ENCODE results near the gene SUPT7L.
"Not testable (repeated sequence)": the region's sequence is repeated elsewhere in the genome, so short reads cannot be mapped to it uniquely, and the experiment has no call there.

SUPT7L gene

DNA sequence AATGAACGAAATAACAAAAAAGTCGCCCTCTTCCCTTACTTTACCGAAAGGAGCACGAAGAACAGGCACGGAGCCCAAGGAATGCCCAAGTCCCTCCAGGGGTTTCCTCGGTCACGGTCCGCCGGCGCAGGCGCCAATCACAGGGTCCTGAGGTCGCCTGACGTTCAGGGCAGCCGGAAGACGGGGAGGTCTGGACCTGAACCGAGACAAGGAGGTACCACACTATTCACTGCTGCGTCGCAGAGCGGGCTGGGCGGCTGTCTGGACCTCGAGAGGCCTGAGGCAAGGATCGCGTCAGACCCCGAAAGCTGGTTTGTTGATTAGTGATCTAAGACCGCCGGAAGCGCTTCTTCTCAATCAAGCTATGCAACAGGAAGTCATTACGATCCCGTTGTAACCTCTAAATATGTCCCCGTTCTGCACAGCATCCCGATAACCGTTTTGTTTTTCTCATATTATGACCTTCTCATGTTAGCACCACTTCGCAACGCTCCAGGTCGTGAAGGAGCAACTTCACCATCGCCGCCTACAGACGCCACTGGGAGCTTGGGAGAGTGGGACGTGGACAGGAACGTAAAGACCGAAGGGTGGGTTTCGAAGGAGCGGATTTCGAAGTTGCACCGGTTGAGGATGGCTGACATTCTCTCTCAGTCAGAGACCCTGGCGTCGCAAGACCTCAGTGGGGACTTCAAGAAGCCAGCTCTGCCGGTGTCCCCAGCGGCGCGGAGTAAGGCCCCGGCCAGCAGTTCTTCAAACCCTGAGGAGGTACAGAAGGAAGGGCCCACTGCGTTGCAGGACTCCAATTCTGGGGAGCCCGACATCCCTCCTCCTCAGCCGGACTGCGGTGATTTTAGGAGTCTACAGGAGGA lies at the start of gene SUPT7L, which contains the start of gene SLC4A1AP:
Gene SUPT7L (minus strand): TSS at position 330 of the 869 bp plus-strand sequence. CDS start 1,422 bp downstream, outside the sequence.
Gene SLC4A1AP (plus strand): TSS at position 605 of the 869 bp plus-strand sequence. CDS start 26 bp downstream, at position 631.
- peak; percentile 62 for DNase-seq

DNA sequence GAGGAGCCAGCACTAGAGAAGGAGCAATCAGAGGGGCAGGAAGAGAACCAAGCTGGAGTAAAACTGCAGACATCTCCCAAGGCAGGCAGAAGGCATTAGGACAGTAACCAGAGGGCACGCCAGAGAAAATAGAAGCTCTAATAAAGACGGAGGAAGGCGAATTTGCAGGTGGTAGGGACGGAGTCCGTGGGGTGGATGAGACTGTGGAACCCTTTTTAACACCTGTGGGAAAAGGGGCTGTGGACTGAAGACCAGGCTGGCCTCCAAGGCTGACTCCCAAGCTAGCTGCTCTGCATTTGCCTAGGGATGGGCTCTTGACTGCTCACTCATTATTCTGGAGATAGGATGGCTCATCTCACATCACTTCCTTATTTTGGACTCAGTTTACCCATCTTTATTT lies 49.8 kb upstream of the SUPT7L start:
- DNase-seq = no peak

DNA sequence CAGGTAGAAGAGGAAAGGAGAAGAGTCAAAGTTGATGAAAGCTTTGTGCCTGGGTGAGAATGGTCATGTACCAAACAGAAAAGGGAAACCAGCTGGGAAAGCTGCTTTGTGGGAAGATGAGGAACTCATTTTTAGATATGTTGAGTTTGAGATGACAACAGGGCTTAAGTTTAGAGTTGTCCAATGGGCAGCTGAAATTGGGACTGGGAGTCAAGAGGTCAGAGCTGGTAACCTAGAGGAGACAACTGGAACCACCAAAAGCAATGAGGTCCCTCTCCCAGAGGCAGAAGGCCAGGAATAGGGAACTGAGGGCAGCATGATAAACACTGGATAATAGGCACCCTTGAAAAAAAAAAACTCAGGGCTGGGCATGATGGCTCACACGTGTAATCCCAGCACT lies 49.1 kb upstream of the SUPT7L start:
- no peak for DNase-seq

- no peak for DNase-seq
Observed at GRCh38 chr2:27711804-27712203, 48.4 kb upstream of the SUPT7L start.

DNA sequence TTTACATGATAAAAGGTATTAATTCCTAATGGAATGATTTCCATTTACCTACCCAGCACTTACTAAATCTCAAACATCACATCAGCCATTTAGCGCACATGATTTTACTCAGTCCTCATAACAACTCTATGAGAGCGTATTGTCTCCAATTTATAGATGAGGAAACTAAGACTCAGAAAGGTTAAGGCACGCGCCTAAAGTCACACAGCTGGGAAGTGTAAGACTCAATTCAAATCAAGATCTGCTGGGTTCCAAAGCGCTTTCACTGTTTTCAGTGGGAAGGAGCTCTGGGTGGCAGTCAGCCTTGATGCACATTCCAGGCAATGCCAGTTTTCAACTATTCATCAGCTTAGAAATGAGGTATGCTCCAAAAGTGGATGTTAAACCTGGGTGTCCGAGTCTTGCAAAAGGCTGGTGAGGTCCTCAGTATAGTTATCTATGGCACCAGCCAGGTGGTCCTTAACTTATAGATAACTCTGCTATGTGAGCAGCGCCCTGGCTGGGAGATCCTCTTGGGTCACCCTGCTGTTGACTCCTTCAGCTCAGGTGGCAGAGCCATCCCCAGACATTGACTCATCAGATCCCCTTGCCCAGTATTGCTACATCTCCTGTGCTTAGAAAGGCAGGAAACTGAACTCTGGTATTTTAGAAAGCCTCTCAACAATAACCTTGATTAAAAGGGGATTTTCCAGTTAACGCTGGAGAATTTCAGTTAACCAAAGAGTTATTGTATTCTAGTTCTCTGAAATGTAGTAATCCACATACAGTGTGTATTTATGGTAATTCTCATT lies 47.4 kb upstream of the SUPT7L start:
- no peak for DNase-seq

GRCh38 chr2:27709960-27710575 lies 46.7 kb upstream of the SUPT7L start:
- DNase-seq = no peak

DNA sequence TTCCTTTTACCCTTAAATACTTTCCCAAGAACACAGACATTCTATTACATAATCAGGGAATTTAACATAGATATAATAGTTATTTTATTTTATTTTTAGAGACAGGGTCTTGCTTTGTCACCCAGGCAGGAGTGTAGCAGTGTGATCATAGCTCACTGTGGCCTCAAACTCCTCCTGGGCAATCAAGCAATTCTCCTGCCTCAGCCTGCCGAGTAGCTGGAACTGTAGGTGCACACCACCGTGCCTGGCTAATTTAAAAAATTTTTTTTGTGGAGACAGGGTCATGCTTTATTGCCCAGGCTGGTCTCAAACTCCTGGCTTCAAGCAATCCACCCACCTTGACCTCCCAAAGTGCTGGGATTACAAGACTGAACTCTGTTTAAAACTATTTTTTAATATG lies 45.9 kb upstream of the SUPT7L start:
- no peak for DNase-seq

DNA sequence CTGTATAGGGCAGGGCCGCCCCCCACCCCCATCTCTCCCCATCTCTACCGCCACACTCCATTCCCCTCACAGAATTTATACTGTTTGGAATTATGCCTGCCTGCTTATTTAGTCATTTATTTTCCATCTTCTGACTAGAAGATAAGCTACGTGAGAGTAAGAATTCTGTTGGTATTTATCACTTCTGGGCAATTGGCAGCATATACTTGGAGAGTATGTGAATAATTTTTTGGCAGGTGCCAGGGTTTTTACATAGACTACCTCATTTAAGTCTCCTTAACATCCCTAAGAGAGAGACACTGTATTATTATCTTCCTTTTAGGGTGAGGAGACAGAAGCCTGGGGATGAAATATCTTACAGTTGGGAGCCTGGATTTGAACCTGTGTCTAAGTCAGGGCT lies 45.3 kb upstream of the SUPT7L start:
- DNase-seq = no peak

DNA sequence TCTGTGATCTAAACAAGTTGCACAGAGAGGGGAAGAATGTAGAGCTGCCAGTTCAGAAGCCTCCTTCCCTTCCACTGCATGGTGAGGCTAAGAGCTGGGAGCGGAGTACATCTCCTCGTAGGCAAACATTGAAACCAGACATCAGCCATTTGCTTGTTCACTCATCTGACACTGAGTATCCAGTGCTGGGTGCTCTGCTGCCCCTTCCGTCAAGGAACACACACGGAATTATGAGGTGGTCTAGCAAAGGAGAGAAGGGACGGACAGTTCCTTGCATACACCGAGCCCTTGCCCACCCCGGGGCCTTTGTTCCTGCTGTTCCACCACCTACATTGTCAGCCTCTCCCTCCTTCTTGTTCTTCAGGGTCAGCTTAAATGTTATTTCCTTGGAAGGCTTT lies 44.8 kb upstream of the SUPT7L start:
- DNase-seq = no peak

- no peak for DNase-seq
Observed at GRCh38 chr2:27707462-27708256, 44.2 kb upstream of the SUPT7L start.

- no peak for DNase-seq
Observed at GRCh38 chr2:27705851-27706622, 42.6 kb upstream of the SUPT7L start.

DNA sequence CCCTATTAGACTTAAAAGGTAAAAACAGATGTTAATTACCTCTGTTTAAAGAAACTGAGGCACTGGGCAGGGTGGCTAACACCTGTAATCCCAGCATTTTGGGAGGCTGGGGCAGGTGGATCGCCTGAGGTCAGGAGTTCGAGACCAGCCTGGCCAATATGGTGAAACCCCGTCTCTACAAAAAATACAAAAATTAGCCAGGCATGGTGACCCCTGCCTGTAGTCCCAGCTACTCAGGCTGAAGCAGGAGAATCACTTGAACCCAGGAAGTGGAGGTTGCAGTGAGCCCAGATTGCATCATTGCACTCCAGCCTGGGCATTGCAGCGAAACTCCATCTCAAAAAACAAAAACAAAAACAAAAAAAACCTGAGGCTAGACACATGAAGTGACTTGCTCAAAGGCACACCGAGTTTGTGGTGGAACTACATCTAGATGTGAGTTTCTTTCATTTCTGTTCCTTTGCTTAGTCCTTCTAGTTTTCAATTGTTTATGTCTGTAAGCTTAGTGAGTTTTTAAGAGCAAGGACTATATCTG lies 41.0 kb upstream of the SUPT7L start:
- no peak for DNase-seq

DNA sequence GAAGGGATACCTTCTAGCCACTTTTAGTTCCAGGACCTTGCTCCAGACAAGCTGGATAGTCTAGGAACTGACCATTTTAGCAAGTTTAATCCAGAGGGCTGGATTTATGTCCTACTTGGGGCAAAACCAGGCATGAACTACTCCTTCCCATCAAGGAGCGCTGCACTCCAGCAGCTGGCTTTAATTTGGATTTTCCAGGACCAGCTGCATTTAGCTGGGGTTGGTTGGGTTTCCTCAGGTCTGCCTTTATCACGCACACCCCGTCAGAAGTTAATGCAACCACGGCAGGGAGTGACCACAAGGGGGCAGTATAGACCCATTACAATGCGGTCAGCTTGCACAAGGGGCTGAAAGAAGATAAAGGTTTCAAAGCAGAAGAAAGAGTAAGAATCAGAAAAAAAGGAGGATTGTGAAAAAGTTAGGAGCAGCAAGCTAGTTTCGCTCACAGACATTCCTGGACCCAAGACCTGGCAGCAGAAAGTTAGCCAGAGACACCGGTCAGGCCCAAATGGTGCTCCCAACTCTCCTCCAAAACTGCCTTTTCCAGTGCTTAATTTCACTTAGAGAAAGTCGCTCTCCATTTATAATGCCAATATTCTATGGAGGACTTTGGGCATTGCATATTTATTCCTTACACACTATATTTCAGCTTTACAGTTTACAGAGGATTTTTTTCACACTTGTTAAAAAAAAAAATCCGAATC lies 40.4 kb upstream of the SUPT7L start:
- DNase-seq = peak; percentile 42

GRCh38 chr2:27702302-27702701 lies 38.9 kb upstream of the SUPT7L start:
- DNase-seq = no peak

GRCh38 chr2:27701676-27702075 lies 38.3 kb upstream of the SUPT7L start:
- no peak for DNase-seq

- no peak for DNase-seq
Observed at GRCh38 chr2:27697660-27698059, 34.2 kb upstream of the SUPT7L start.

GRCh38 chr2:27690052-27690451 lies 26.6 kb upstream of the SUPT7L start:
- no peak for DNase-seq

DNA sequence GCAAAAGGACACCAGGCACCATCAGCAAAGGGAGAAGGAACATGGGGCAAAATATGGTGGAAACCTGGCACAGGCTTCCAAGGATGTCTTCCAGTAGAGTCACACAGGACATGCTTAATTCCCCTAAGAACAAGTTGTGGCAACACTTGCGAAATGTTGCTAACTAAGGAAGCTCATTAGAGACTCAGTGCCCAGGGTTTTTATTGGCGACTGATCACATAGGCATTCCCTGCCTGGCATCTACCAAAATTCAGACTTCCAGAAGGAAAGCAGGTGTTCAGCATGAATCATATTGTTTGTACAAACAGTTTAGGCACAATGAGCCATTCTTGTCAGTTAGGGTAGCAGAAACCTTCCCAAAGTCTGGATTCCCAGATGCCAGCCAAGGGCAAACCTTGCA lies 26.0 kb upstream of the SUPT7L start:
- no peak for DNase-seq

DNA sequence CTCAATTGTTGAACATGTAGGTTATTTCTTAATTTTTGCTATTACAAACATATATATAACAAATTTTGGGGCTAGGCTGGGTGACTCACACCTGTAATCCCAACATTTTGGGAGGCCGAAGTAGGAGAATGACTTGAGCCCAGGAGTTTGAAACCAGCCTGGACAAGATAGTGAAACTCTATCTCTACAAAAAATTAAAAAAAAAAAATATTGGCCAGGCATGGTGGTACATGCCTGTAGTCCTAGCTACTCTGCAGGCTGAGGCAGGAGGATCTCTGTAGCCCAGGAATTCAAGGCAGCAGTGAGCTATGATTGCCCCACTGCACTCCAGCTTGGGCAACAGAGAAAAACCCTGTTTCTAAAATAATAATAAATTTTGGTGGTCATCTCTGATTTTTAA lies 23.8 kb upstream of the SUPT7L start:
- DNase-seq = no peak

- DNase-seq = no peak
Observed at GRCh38 chr2:27685577-27685976, 22.2 kb upstream of the SUPT7L start.

- DNase-seq = not testable (repeated sequence)
Observed at GRCh38 chr2:27685006-27685405, 21.6 kb upstream of the SUPT7L start.
